ENCODE data around the gene DUSP1.

DUSP1 gene

DNA sequence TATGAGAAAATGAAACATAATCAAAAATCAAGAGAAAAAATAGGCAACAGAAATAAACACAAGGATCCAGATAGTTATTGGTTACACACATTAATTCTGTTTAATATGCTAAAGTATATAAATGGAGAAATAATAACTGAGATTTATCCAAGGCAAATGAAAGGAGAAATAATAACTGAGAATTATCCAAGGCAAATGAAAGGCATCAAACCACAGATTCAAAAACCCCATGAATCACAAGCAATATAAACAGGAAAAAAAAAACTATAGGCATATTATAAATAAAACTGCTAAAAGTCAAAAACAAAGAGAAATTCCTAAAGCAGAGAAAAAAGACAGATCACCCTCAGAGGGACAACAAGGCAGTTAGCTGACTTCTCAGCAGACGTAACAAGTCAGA lies 10.9 kb downstream of the DUSP1 start:
- no peak for DNase-seq

DNA sequence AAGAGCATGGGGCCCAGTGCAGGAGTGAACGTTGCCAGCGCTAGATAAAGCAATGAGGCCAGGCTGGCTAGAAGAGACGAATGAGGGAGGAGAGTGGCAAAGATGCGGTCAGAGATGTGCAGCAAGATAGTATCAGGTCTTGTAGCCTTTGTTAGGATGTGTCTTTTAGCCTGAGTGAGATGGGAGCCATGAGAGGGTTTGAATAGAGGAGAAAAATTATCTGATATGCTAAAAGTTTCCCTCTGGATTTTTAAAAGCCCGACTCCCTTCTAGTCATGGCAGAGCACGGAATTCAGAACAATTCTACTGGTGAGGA lies 12.2 kb downstream of the DUSP1 start:
- no peak for DNase-seq

DNA sequence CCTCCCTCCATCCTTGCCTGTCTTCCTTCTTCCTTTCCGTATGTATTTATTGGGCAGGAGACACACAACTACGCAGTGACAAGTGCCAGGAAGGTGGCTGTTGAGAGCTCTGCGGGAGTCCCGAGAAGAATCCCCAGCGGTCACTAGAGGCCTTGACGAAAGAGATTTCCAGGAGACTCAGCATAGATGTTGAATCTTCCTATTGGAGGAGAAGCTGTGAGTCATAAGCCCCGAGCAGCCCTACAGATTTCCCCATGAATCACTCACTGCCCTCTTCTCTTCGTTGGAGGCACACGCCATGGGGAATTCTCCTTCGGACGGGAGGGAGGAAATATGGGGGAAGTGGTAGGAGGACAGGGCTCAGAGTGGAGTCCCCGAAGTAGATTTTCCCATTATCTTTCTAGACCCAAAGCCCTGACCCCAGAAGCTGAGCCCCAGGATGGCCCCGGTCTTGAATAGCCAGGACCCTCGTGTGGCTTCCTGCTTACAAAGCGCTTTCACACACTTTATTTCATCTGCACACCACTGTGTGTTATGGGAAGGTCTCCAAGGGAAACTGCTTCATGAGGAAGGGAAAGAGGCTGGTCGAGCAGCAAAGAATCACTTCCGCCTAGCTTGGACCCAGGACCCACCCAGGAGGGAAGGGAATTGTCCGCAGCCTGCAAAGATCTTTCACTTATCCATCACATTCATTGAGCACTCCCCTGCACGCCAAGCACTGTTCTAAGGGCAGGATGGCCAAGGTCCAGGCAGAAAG lies 12.7 kb downstream of the DUSP1 start:
- DNase-seq = no peak

DNA sequence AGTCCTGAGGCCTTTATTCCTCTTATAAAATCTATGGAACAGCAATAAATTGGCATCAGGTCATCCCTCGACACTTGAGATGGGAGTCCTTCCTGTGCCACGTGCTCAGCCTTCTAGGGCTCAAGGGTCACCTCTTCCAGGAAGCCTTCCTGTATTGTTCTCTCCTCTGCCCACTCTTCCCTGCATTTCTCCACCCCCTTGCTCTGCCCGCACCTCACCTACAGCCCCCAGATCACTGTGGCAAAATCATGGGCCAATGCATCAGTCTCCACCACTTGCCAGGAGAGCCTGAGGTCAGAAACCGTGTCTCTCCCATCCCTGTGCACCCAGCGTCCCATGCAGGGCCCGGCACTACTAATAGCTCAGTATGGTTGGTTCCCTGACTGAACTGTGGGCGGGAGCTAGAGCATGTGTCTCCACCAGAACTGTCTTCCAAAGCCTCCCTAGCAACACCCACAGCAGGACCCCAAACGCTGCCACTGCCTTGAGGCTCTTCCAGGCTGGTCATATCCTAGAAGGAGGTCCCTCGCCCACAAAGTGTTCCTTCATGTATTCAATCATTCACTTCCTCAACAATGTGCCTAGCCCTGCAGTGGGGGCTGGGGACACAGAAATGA lies 13.5 kb downstream of the DUSP1 start:
- DNase-seq = no peak

DNA sequence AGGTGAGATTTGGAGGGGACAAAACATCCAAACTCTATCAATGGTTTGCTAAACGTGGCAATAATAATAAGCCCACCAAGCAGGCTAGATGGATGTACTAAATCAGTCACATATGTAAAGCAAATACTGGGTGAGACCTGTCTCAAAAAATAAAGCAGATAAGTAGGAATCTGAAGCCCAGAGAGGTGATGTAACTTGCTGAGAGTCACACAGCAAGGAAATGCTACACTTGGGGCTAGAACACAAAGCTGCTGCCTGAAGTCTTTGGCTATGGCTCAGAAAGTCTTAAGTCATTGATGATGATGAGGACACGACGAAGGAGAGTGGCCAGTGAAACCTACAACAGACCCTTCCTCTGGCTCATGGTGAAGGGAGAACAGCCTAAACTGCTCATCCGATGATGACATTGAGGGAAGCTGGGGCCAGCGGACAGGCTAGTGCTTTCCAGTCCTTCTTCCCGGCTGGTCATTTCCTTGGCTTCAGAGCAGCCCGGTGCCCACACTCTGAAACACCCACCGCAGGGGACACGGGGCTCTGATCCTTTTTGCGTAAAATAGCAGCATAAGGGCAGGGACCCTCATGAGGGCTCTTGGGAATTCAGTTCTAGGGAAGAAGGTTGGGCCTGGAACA lies 14.1 kb downstream of the DUSP1 start:
- DNase-seq = no peak

DNA sequence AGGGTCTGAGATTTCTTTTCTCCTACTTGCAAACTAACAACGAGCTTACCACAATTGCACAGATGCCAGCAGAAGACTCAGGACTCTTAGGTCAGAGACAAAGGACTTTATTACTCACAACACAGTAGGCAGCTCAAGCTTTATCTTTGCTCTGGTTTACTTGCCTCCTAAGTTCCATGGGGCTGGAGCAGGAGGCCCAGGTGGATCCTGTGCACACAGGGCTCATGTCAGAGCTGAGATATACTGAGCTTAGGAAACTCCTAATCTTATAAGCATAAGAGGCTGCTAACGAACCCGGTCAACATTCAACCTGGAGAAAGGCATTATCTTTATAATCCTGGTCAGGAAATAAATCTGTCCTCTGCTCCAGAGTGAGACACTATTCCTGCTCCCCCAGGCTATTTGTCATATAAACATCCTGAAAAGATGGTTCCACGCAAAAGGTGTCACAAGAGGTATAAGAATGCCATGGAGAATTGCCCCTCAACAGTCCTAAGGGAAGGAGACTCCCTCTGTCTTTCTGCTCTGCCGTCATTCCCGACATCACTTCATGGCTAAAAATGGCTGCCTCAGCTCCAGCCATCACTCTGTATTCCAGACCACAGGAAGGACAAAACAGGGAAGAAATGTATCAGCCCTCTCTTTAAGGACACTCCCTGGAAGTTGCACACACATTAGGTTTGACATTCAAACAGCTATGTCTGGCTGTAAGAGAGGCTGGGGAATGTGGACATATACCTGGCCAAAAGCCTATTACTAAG lies 16.2 kb downstream of the DUSP1 start:
- no peak for DNase-seq

DNA sequence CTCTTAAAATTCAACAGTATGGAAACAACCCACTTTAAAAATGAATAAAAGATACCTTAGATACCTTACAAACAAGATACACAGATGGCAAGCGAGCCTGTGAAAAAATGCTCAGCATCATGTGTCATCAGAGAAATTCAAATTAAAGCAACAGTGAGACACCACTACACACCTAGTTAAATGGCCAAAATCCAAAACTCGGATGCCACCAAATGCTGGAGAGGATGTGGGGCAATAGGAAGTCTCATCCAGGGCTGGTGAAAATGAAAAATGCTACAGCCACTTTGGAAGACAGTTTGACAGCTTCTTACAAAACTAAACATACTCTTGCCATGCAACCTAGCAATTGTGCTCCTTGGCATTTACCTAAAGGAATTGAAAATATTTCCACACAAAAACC lies 17.9 kb downstream of the DUSP1 start:
- no peak for DNase-seq

DNA sequence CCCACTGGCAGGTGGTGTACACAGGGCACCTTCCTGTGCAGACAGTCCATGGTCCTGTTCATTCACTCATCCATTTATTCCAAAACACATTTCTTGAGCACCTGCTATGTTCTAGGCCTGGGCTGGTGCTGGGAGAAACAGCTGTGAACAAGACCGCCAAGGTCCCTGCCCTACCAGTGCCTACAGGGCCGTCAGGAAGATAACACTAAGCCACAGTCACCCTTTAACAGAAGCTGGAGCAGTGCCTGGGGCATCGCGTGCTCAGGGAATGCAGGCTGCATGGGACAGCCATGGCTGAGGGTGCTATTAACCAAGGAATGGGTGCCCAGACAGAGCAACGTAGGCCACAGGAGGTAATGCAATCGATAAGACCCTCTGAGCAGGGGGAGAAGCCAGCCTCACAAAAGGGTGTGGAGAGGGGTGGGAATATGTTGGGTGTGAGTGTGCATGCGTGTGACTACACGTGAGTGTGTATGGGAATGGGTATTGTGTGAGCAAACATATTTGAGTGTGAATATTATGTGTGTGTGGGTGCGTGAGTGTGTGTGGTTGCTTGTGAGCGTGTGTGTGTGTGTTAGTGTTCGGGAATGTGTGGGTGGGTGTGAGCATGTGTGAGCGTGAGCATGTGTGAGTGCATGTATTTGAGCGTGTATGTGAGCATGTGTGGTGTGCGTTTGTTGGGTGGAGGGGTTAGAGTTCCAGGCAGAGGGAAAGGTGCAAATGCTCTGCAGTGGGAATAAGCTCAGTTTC lies 19.1 kb downstream of the DUSP1 start:
- DNase-seq = no peak

DNA sequence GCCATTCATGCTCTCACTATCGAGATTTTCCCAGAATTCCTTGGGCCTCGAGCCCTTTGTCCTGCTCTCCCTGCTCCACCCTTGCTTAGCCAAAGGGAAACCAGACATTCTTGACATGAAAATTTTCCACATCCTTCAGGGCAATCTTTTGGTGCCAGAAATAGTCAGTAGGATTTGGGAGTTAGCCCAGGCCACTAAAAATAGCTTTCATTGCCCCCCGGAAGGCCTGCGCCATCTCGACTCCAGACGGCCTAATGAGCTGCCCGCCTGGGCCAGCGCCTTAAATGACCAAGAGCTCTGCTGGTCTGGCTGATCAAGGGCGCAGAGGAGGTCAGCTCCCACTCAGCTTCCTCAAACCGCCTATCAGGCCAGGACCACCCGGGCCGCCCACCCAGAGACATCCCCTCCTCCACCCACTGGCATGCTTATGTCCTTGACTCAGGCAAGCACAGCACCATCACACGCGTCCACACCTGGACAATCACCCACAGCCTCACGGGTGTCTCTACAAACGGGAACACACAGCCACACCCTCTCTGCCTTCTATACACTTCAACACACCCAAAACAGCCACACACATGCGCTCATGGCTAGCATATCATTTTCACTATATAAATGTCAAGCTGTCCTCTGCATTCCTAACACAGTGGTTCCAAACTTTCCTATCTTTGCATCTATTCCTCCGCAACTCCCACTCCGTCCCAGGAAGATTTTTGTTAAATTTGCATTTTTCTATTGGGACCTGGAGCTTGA lies 20.9 kb downstream of the DUSP1 start:
- DNase-seq = no peak

DNA sequence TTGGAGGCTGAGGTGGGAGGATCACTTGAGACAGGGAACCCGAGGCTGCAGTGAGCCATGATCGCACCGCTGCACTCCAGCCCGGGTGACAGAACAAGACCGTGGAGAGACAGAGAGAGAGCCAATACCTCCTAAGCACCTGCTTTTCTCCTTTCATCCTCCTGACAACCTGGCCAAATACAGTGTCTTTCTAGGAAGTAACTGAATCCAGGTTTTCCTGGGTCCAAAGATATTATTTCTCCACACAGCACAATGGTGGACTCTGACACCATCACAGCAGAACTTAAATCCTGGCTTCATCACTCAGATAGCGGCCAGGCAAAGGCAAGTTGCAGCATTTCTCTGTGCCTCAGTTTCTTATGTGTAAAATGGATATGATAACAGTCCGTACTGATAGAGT lies 21.9 kb downstream of the DUSP1 start:
- DNase-seq = no peak

DNA sequence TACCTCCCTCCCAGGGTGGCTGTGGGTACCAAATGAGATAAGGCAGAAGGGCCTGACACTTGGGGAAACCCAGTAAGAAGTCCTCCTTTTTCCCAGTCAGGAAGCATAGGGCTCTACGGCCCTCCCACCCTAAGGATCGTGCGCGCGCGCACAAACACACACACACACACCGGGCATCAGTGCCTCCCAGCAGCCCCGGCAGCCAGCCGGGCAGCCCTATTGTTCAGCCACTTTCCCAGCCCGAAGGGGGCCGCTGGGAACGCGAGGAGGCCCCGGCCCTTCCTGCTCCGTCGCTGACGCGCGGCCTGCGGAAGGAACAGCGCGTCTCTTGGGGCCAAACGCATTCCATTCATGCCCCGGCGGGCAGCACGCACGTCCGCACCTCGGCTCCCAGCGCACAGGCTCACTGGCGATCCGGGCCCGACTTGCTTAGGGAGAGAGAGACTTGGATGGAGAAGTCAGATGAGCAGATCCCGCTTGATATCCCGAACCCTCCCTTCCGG lies 22.6 kb downstream of the DUSP1 start:
- DNase-seq = no peak

DNA sequence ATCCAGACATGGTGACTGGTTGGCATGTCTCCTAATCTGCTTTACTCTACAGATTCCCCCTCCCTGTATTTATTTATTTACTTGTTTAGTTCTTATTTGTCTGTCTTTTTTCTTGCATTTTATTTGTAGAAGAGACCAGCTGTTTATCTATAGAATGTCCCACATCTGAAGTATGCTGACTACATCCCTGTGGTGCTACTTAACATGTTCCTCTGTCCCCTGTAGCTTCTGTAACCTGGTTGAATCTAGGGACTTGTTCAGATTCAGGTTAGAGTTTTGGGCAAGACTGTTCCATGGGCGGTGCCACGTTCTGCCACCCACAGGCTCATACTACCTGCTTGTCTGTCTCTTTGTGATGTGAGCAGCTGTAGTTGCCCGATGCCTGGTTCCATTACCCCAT lies 23.5 kb downstream of the DUSP1 start:
- DNase-seq = no peak

DNA sequence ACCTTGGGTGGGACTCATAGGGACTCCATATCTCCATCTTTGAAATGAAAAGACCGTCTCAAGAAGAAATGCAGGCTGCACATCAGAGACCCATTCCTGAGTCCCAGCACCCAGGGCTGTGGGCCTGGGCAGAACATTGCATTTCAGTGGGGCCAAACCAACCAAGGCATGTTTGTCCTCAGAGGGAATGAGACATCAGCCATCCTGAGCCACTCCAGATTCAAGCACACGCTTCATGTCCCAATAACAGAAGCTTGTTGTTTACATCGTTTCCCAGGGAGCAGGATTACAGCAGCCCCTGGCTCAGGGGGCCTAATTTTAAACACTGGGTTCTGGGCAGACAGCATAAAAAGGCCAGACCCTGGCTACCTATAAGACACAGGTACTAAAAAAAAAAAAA lies 24.3 kb downstream of the DUSP1 start:
- DNase-seq = no peak

DNA sequence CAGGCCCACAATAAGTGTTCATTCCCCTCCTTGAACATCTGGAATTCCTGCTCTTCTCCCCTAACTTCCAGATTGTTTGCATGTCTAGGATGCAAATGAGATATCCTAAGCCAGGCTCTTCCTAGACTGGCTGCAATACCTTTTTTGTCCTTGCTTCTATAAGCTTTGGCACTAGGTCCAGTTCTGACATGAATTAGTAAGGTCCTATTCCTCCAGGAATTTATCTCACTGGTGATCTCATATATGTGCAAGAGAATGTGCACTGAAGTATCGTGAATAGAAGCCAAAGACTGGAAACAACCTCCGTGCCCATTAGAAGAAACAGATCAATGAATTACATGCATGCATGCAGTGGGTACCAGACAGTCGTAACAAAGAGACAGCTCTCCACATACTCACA lies 25.2 kb downstream of the DUSP1 start:
- no peak for DNase-seq

DNA sequence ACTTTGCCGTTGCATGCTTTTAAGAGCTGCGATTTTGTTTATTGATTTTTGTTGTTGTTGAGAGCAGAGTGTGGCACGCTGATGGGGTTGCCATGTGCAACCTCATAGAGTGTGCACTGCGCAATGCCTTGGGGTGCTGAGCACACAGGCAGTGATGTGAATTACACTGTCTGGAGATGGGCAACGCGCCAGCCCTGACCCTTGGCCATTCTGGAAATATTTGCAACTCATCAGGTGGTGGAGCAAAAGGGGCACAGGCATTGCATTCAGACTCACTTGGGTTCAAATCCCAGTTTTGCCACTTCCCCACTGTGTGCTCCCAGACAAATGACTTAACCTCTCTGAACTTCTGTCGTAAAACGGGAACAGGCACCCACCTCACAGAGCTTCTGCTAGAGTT lies 25.6 kb downstream of the DUSP1 start:
- no peak for DNase-seq

DNA sequence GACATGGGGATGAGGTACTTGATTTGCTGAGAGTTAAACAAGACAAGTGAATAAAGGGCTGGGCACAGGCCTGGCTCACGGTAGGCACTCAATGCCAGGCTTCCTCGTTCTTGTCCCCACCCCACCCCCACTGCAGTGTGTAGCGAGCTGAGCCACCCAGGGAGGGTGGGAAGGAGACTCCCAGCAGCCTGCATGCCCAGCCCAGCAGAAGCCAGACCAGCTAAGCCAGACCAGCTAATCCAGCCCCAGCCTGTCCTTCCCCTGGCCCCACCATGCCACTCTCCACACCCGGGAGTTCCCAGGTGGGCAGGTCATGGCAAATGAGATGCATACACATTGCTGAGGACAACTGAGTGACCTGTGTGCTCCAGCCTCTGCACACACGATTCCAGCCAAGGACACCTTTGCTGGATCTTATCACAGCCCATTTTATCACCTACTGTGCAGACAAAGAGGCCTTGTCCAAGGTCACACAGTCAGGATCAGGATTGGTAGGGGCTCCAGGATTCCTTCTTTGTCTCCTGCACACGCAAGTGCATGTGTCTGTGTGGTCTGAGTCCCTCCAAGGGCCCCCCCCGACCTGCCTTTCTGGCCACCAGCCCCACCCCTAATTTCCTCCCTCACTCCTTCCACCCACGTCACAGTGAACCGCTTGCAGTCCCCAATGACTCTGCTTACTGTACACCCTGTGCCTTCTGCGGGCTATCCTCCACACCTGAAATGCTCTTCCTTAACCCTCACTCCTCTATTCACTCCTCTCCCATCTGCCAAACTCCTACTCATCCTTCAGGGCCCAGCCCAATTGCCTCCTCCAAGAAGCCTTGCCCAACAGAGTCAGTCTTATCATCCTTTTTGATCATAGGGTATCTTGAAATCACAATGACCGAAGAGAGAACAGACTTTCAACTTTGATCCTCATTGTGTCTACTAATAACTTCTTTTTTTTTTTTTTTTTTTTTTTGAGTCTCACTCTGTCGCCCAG lies 26.6 kb downstream of the DUSP1 start:
- DNase-seq = no peak

DNA sequence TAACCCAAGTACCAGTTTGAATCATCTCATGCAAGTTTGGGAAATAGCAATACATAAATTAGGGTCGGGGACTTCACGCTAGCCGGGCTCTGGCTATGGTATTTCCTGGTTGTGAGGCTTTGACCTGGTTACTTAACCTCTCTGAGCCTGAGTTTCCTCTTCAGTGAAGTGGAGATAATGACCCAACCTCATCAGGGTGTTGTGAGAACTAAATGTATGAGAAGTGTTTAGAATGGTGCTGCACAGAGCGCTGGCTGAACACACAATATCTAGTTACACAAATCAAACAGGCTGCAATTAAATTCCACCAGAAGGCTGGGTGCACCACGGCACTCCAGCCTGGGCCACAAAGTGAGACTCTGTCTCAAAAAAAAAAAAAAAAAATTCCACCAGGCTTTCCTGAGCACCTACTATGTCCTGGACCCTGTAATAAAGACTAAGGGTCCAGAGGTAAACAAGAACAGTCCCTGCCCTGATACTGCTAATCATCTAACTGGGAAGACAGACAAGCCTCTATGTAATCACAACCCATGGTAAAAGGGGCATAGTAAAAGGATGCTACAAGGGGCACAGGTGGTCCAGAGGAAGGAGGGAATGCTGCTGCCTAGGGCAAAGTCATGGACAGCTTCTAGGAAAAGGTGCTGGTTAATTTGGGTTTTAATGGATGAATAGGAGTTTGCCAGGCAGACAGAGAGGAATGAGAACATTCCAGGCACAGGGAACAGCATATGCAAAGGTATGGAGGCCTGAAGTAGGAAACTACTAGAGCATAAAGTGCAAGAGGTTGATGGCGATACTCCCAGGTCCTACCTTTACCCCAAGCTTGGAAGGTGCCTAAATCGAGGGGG lies 27.7 kb downstream of the DUSP1 start:
- no peak for DNase-seq

DNA sequence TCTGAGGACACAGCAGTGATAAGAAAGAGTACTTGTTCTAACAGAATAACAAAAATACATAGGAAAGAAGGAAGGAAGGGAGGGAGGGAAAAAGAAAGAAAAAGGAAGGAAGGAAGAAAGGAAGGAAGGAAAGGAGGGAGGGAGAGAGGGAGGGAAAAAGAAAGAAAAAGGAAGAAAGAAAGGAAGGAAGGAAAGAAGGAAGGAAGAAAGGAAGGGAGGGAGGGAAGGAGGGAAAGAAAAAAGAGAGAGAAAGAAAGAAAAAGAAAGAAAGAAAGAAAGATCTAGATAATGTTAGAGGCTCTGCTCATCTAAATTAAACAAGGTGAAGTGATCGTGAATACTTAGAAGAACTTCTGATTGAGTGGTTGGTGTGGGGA lies 29.8 kb downstream of the DUSP1 start:
- DNase-seq = no peak

DNA sequence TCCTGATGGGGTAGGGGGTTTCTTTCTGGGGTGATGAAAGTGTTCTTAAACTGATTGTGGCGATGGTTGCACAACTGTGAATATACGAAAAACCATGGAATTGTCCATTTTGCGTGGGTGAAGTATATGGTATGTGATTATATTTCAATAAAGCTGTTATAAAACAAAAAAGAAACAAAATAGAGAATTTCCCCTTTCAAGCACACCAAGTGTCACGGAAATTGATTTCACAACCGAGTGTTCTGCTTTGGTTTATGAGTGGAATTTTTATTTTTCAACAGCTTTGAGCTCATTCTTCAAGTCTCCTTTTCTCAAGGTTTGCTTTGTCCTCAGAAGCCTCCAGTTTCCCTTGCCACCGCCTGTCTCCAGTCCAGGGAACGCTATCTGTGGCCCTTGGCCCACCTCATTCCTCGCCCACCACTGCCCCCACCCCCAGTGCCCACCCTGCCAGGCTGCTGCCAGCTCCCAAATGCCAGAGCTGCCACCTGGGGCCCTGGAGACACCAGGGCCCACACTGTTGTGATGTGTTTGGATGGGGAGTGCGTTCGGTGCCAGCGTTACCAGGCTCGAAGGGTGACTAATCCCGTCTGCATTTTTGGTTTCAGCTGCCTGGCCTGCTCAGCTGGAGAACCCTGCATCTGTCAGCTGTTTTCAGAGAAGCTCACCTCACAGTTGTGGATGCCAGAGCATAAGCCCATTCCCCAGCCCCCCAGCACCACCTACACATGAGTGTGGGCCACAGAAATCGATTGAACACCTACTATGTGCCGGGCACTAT lies 30.4 kb downstream of the DUSP1 start:
- no peak for DNase-seq

Measured in stimulated activated CD4-positive, alpha-beta T cell treated with anti-CD3 and anti-CD28 coated beads, Interleukin-4, amount 100 ng/mL, for 1 hour (primary cell).